GM18951 (cell line): ENCODE results near the gene UBA7.

Source experiments
- POLR2A ChIP-seq: IDR thresholded peaks from 4 replicates; pipeline ENCODE4 v1.6.1; 2011; ENCODE audit warnings: mild to moderate bottlenecking; ENCODE audit not compliant: insufficient read length, insufficient read depth; ENCODE audit errors: extremely low read depth
- in situ Hi-C: fragments of 300-500 bp; cut with MboI; formaldehyde crosslinking; loops from one replicate; pipeline ENCODE4 v1.12.0; 2022; ENCODE audit warnings: low sequenced_read_pairs, mixed read lengths, inconsistent platforms; ENCODE audit not compliant: unreplicated experiment

The UBA7 gene

GRCh38 chr3:49769286-49769915 lies 44.4 kb downstream of the UBA7 start:
- TF ChIP-seq POLR2A = no peak
- in situ Hi-C loops = no loop called here

GRCh38 chr3:49763981-49764380 lies 49.8 kb downstream of the UBA7 start:
- TF ChIP-seq POLR2A = no peak
- in situ Hi-C loops = no loop called here

GRCh38 chr3:49761661-49762060 lies 52.1 kb downstream of the UBA7 start:
- in situ Hi-C loops = no loop called here
- no peak for TF ChIP-seq POLR2A

GRCh38 chr3:49759226-49759625 lies 54.5 kb downstream of the UBA7 start:
- TF ChIP-seq POLR2A = no peak
- in situ Hi-C loops = no loop called here

GRCh38 chr3:49757197-49757596 lies 56.6 kb downstream of the UBA7 start:
- in situ Hi-C loops = no loop called here
- TF ChIP-seq POLR2A = no peak

GRCh38 chr3:49756036-49756435 lies 57.7 kb downstream of the UBA7 start:
- TF ChIP-seq POLR2A = no peak
- in situ Hi-C loops = no loop called here
